ENCODE measurements around the gene SNAPC5.

SNAPC5 gene

GRCh38 chr15:66452420-66452819 is 45.1 kb downstream of the SNAPC5 start:
- DNase-seq = no peak
- H3K4me2 ChIP-seq (ENCODE audit: low read depth, low read length) = no peak overlapping the region

More at GRCh38 chr15:66452420-66452819, 45.1 kb downstream of the SNAPC5 start:
- H3K4me3 ChIP-seq (ENCODE audit: low read length) = no peak overlapping the region
- H3K27ac ChIP-seq (ENCODE audit: low read length) = no peak overlapping the region
- TF ChIP-seq EZH2 (optimal IDR thresholded peaks at IDR 0.05; ENCODE audit: low read depth, low read length) (no peak), CTCF (IDR thresholded peaks at IDR 0.05; ENCODE audit: low read length) (no peak), EZH2phosphoT487 (IDR thresholded peaks at IDR 0.05; ENCODE audit: low read length) (no peak)
- H4K20me1 ChIP-seq (ENCODE audit: insufficient read depth, low read length) = no peaks in the 10 kb centered on the region
- H3K9me3 ChIP-seq (replicated peaks; ENCODE audit: insufficient read depth, low read length) = no peaks in the 10 kb centered on the region
- no peaks in the 10 kb centered on the region for H3K4me1 ChIP-seq (ENCODE audit: low read length)
- no peak overlapping the region for H2AFZ ChIP-seq (ENCODE audit: low read length)
- H3K27me3 ChIP-seq (replicated peaks; ENCODE audit: insufficient read depth, low read length) = no peaks in the 10 kb centered on the region
- no peaks in the 10 kb centered on the region for H3K36me3 ChIP-seq (replicated peaks; ENCODE audit: insufficient read depth, low read length)
- H3K9ac ChIP-seq (ENCODE audit: low read length) = no peak overlapping the region
- no peaks in the 10 kb centered on the region for H3K79me2 ChIP-seq (ENCODE audit: low read length)
- no peaks in the 10 kb centered on the region for H3K9me2 ChIP-seq (replicated peaks; ENCODE audit: insufficient read depth, low read length)
- no peaks in the 10 kb centered on the region for H3F3A ChIP-seq (ENCODE audit: insufficient read depth, low read length)

All from MM.1S (cell line).